A549 (cell line): Measurements from ENCODE around the gene TMEM115. TPM values are rescaled to one million over a fixed set of nuclear protein-coding genes. Genes with fewer than 3 reads are reported as not detected.

Source experiments
- ATAC-seq, 2 experiments: fragments of 200-7000 bp in 1 of 2; fragments of >200 bp in 1 of 2; cut with Nextera tagmentation in 1 of 2; cut with Tn5 transposase in 1 of 2; 3 replicates each; pipeline versions ENCODE4 v1.8.0 to v1.9.1; 2018 to 2020; ENCODE audit warnings: mild to moderate bottlenecking in 1 of 2, moderate library complexity in 1 of 2
- CTCF ChIA-PET: fragments of 300-600 bp; sonication (Branson Sonifier 250); formaldehyde crosslinking; extraction: SDS; loops from one replicate; lab custom pipeline; 2021; ENCODE audit warnings: antibody characterized with exemption, inconsistent platforms; lab: Yijun Ruan, JAX
- POLR2A ChIA-PET: fragments of 350-600 bp; formaldehyde crosslinking; extraction: SDS; loops from one replicate; lab custom pipeline; 2021; ENCODE audit warnings: antibody characterized with exemption, inconsistent platforms; lab: Yijun Ruan, JAX
- DNase-seq, 2 experiments: peaks; one replicate each; pipeline versions ENCODE4 v3.0.0 to v3.0.0-alpha.2; 2011 to 2016; ENCODE audit warnings: low read depth in 1 of 2, low spot score in 1 of 2
- FAIRE-seq: peaks from 2 replicates; lab custom pipeline; 2011; peaks lifted over from hg19 to GRCh38; lab: Jason Lieb, UNC
- H3K27ac ChIP-seq, 2 experiments: fragments of >200 bp; sonication (Bioruptor Twin); formaldehyde crosslinking; 3 replicates each; pipeline ENCODE4 v1.5.1; 2016 to 2017
- H3K4me1 ChIP-seq: fragments of >200 bp; sonication (Bioruptor Twin); formaldehyde crosslinking; 3 replicates; pipeline ENCODE4 v1.6.1; 2016
- H3K4me2 ChIP-seq: fragments of >200 bp; sonication (Bioruptor Twin); formaldehyde crosslinking; 3 replicates; pipeline ENCODE4 v1.6.1; 2016
- H3K4me3 ChIP-seq: fragments of >200 bp; sonication (Bioruptor Twin); formaldehyde crosslinking; 3 replicates; pipeline ENCODE4 v1.5.1; 2016
- H3K9me3 ChIP-seq: fragments of >200 bp; sonication (Bioruptor Twin); formaldehyde crosslinking; 3 replicates; pipeline ENCODE4 v1.6.1; 2016
- BCL3 ChIP-seq: fragments of >200 bp; sonication (Bioruptor Twin); formaldehyde crosslinking; IDR thresholded peaks from 3 replicates; pipeline ENCODE4 v1.6.1; 2016
- BHLHE40 ChIP-seq: IDR thresholded peaks from 2 replicates; pipeline ENCODE4 v1.6.1; 2012; ENCODE audit warnings: low read depth, low read length, inconsistent platforms
- CBX8 ChIP-seq: fragments of 200-600 bp; sonication (generic); IDR thresholded peaks from 2 replicates; pipeline ENCODE4 v1.6.1; 2016
- CEBPB ChIP-seq, 2 experiments: fragments of >200 bp in 1 of 2; sonication (Bioruptor Twin) in 1 of 2; formaldehyde crosslinking in 1 of 2; IDR thresholded peaks; 2 replicates each; pipeline ENCODE4 v1.6.1; 2012 to 2016
- EHMT2 ChIP-seq: fragments of 200-600 bp; sonication (generic); IDR thresholded peaks from 2 replicates; pipeline ENCODE4 v1.6.1; 2016; ENCODE audit warnings: antibody characterized with exemption, low read depth, mild to moderate bottlenecking, moderate library complexity
- ELK1 ChIP-seq: fragments of 150-350 bp; IDR thresholded peaks from 2 replicates; pipeline ENCODE4 v1.6.1; 2014; ENCODE audit warnings: low read depth, mild to moderate bottlenecking, low read length
- EP300 ChIP-seq, 2 experiments: fragments of >200 bp; sonication (Bioruptor Twin); formaldehyde crosslinking; IDR thresholded peaks; 2 replicates in 1 of 2; 3 replicates in 1 of 2; pipeline ENCODE4 v1.6.1; 2016 to 2017
- GATA3 ChIP-seq: IDR thresholded peaks from 2 replicates; pipeline ENCODE4 v1.6.1; 2012; ENCODE audit warnings: borderline replicate concordance
- HDAC2 ChIP-seq: fragments of 200-600 bp; sonication (generic); IDR thresholded peaks from 2 replicates; pipeline ENCODE4 v1.6.1; 2016
- HMGXB4 ChIP-seq: fragments of 250-450 bp; sonication (Bioruptor Pico); IDR thresholded peaks from 2 replicates; pipeline ENCODE4 v1.5.0; 2021; ENCODE audit warnings: mild to moderate bottlenecking, moderate library complexity, borderline replicate concordance
- KDM1A ChIP-seq: fragments of 200-600 bp; sonication (generic); IDR thresholded peaks from 2 replicates; pipeline ENCODE4 v1.6.1; 2016; ENCODE audit warnings: low read depth, mild to moderate bottlenecking
- MAZ ChIP-seq: fragments of 150-350 bp; IDR thresholded peaks from 2 replicates; pipeline ENCODE4 v1.6.1; 2014; ENCODE audit warnings: antibody characterized with exemption, low read depth, low read length, borderline replicate concordance
- MYC ChIP-seq: IDR thresholded peaks from 2 replicates; pipeline ENCODE4 v1.6.1; 2012; ENCODE audit warnings: mild to moderate bottlenecking, inconsistent platforms, low read length, improper control_type of control experiment, borderline replicate concordance
- NFE2L2 ChIP-seq: fragments of 150-350 bp; conservative IDR thresholded peaks from 2 replicates; pipeline ENCODE4 v1.6.1; 2014; ENCODE audit warnings: low read length
- PBX3 ChIP-seq: IDR thresholded peaks from 2 replicates; pipeline ENCODE4 v1.6.1; 2012
- RAD21 ChIP-seq, 2 experiments: fragments of >200 bp in 1 of 2; sonication (Bioruptor Twin) in 1 of 2; formaldehyde crosslinking in 1 of 2; IDR thresholded peaks in 1 of 2; conservative IDR thresholded peaks in 1 of 2; 2 replicates in 1 of 2; 3 replicates in 1 of 2; pipeline ENCODE4 v1.6.1; 2012 to 2018; ENCODE audit warnings: inconsistent platforms in 1 of 2
- RARB ChIP-seq: fragments of 250-450 bp; sonication (Bioruptor Pico); IDR thresholded peaks from 2 replicates; pipeline ENCODE4 v1.8.0; 2021; ENCODE audit warnings: mild to moderate bottlenecking, moderate library complexity
- REST ChIP-seq: fragments of 200-600 bp; sonication (generic); IDR thresholded peaks from 2 replicates; pipeline ENCODE4 v1.6.1; 2016; ENCODE audit warnings: antibody characterized with exemption, mild to moderate bottlenecking, moderate library complexity
- RFX5 ChIP-seq: fragments of 450-650 bp; IDR thresholded peaks from 2 replicates; pipeline ENCODE4 v1.7.1; 2014; ENCODE audit warnings: antibody characterized with exemption, mild to moderate bottlenecking, moderate library complexity
- SREBF2 ChIP-seq: fragments of 450-650 bp; IDR thresholded peaks from 2 replicates; pipeline ENCODE4 v1.6.1; 2014; ENCODE audit warnings: mild to moderate bottlenecking, moderate library complexity
- TFCP2L1 ChIP-seq: fragments of 250-450 bp; sonication (Bioruptor Pico); IDR thresholded peaks from 2 replicates; pipeline ENCODE4 v1.5.0; 2021; ENCODE audit warnings: mild to moderate bottlenecking
- ZFP36 ChIP-seq: fragments of 450-650 bp; IDR thresholded peaks from 2 replicates; pipeline ENCODE4 v1.6.1; 2014; ENCODE audit warnings: borderline replicate concordance; ENCODE audit not compliant: partially characterized antibody
- WGBS: methylation state at CpG from one replicate; pipeline ENCODE4 v1.1.6; 2017; ENCODE audit errors: missing lambda C conversion rate; 5-methylcytosine and 5-hydroxymethylcytosine counted together
- polyA plus RNA-seq, 4 experiments: library from polyadenylated mRNA; depleted of rRNA in 3 of 4; stranded (reverse); fragments of >200 nt; fragmentation: RNase III in 1 of 4; extraction: RNeasy Plus Mini Kit Qiagen cat#74134 plus additional on column Dnase treatment in 1 of 4; gene quantifications; 2 replicates in 3 of 4; 3 replicates in 1 of 4; pipeline ENCODE4 v1.2.3, GENCODE V29; 2011 to 2017

The TMEM115 gene
- polyA plus RNA-seq, 2 of the 4 experiments (the other 2 are of a cell fraction): 17.4 to 26.8 TPM

GRCh38 chr3:50319181-50319893, 40.0 kb downstream of the TMEM115 start (continued):
- TF ChIP-seq REST: no peak
- no peak for TF ChIP-seq CEBPB (IDR thresholded peaks at IDR 0.05)
- no peak for TF ChIP-seq BCL3
- TF ChIP-seq EP300 (IDR thresholded peaks at IDR 0.05): no peak

GRCh38 chr3:50318615-50319014, 40.7 kb downstream of the TMEM115 start:
- H3K4me2 ChIP-seq: no peak overlapping the region

GRCh38 chr3:50318163-50318562, 41.2 kb downstream of the TMEM115 start:
- 89% methylated on average over 5 of the region's 11 CpGs for WGBS
- Histone ChIP-seq H3K4me3 (no peak overlapping the region), H3K4me2 (no peak overlapping the region; the same call in 2 of the 3 replicates), H3K4me1 (peaks cover 31% of the 10 kb centered on the region), H3K9me3 (no peaks in the 10 kb centered on the region), H3K27ac (no peak overlapping the region; a peak in 1 of 6 replicates)
- DNase-seq (no peak), FAIRE-seq (no peak), ATAC-seq (no peak)
- POLR2A ChIA-PET: no interaction called here
- no peak for TF ChIP-seq NFE2L2
- TF ChIP-seq RARB (CRISPR knock-in tag): no peak
- TF ChIP-seq RFX5: no peak
- TF ChIP-seq MYC: no peak
- no peak for TF ChIP-seq MAZ
- TF ChIP-seq CBX8: no peak
- no peak for TF ChIP-seq EHMT2
- no peak for TF ChIP-seq ZFP36
- TF ChIP-seq ELK1: no peak
- TF ChIP-seq PBX3: no peak
- TF ChIP-seq GATA3: no peak
- TF ChIP-seq EP300 (IDR thresholded peaks at IDR 0.05): no peak
- no peak for TF ChIP-seq KDM1A
- CTCF ChIA-PET: interaction anchor here (0.8 to 5.0 kb wide), 5 partner anchors 10 to 92 kb away, joined by 3 to 21 read pairs (median 5); partner anchors contain the start of genes HYAL3, IFRD2, NAA80 and TUSC2

More at GRCh38 chr3:50318615-50319014, 40.7 kb downstream of the TMEM115 start:
- no peaks in the 10 kb centered on the region for H3K9me3 ChIP-seq
- TF ChIP-seq BHLHE40: no peak
- TF ChIP-seq TFCP2L1: no peak
- TF ChIP-seq HDAC2: no peak
- TF ChIP-seq HMGXB4 (CRISPR knock-in tag): no peak
- no peak for TF ChIP-seq RAD21 (conservative IDR thresholded peaks at IDR 0.05 in 1 of 2, IDR thresholded peaks at IDR 0.05 in 1 of 2)
- TF ChIP-seq SREBF2: no peak
- TF ChIP-seq CBX8: no peak
- no peak for TF ChIP-seq BCL3
- FAIRE-seq: no peak
- H3K4me3 ChIP-seq: no peak overlapping the region
- CTCF ChIA-PET: interaction anchor here (0.8 to 5.0 kb wide), 5 partner anchors 9 to 92 kb away, joined by 3 to 21 read pairs (median 5); partner anchors contain the start of genes HYAL3, IFRD2, NAA80 and TUSC2
- H3K4me1 ChIP-seq: peaks cover 31% of the 10 kb centered on the region
- ATAC-seq: no peak
- no peak for DNase-seq
- H3K27ac ChIP-seq: no peak overlapping the region
- 97% methylated on average over 7 of the region's 10 CpGs for WGBS
- POLR2A ChIA-PET: no interaction called here
